CD14-positive monocyte (primary cell): ENCODE measurements around the gene ORMDL2. TPM values are rescaled to one million over a fixed set of nuclear protein-coding genes. Genes with fewer than 3 reads are reported as not detected.

ENCODE experiments used
- DNase-seq, 3 donors: peaks; one replicate each; pipeline ENCODE4 v3.0.0-alpha.2; 2011 to 2022
- H2AFZ ChIP-seq: 2 replicates; pipeline ENCODE4 v1.6.0; 2012; ENCODE audit warnings: mild to moderate bottlenecking, low read depth, low read length, inconsistent platforms; ENCODE audit not compliant: insufficient read depth, poor library complexity, severe bottlenecking
- H3K27ac ChIP-seq, 2 donors: 1 replicate in 1 of 2; 2 replicates in 1 of 2; pipeline ENCODE4 v1.5.1; 2012 to 2013; ENCODE audit warnings: low read length in 2 of 2, control low read depth in 1 of 2, inconsistent platforms in 1 of 2, low read depth in 1 of 2, mild to moderate bottlenecking in 1 of 2
- H3K27me3 ChIP-seq, 2 donors: one replicate each; pipeline versions ENCODE4 v1.6.0 to v1.6.1; 2011 to 2013; ENCODE audit warnings: low read length in 2 of 2; ENCODE audit not compliant: control insufficient read depth in 2 of 2, insufficient read depth in 2 of 2
- H3K36me3 ChIP-seq, 2 donors: replicated peaks in 1 of 2; 1 replicate in 1 of 2; 2 replicates in 1 of 2; pipeline versions ENCODE4 v1.5.1 to v1.6.1; 2012 to 2013; ENCODE audit warnings: low read length in 2 of 2, control low read depth in 1 of 2, inconsistent platforms in 1 of 2, mild to moderate bottlenecking in 1 of 2; ENCODE audit not compliant: insufficient read depth in 2 of 2, control insufficient read depth in 1 of 2
- H3K4me1 ChIP-seq, 2 donors: 1 replicate in 1 of 2; 2 replicates in 1 of 2; pipeline versions ENCODE4 v1.5.1 to v1.6.1; 2012 to 2013; ENCODE audit warnings: low read length in 2 of 2, control low read depth in 1 of 2, inconsistent platforms in 1 of 2, mild to moderate bottlenecking in 1 of 2, moderate library complexity in 1 of 2; ENCODE audit not compliant: insufficient read depth in 2 of 2, control insufficient read depth in 1 of 2
- H3K4me2 ChIP-seq: replicated peaks from 2 replicates; pipeline ENCODE3; 2012; ENCODE audit warnings: low read length, moderate library complexity, mild to moderate bottlenecking; ENCODE audit not compliant: poor library complexity, severe bottlenecking; ENCODE audit errors: extremely low read depth
- H3K4me3 ChIP-seq, 3 experiments: fragments of 200-600 bp in 1 of 3; sonication (generic) in 1 of 3; replicated peaks in 1 of 3; 1 replicate in 2 of 3; 2 replicates in 1 of 3; pipeline ENCODE4 v1.5.1; 2011 to 2013; ENCODE audit warnings: low read length in 3 of 3, mild to moderate bottlenecking in 3 of 3, control low read depth in 2 of 3, low read depth in 2 of 3, inconsistent platforms in 1 of 3, moderate library complexity in 1 of 3
- H3K79me2 ChIP-seq: 2 replicates; pipeline ENCODE4 v1.6.0; 2012; ENCODE audit warnings: mild to moderate bottlenecking, control low read depth, inconsistent platforms, low read length, moderate library complexity; ENCODE audit not compliant: insufficient read depth
- H3K9ac ChIP-seq: 2 replicates; pipeline ENCODE4 v1.6.0; 2017; ENCODE audit warnings: low read length, mild to moderate bottlenecking; ENCODE audit not compliant: insufficient read depth, poor library complexity, severe bottlenecking
- H3K9me3 ChIP-seq, 2 donors: replicated peaks in 1 of 2; 1 replicate in 1 of 2; 2 replicates in 1 of 2; pipeline versions ENCODE4 v1.5.1 to v1.6.1; 2012 to 2013; ENCODE audit warnings: low read length in 2 of 2, control low read depth in 1 of 2; ENCODE audit not compliant: control insufficient read depth in 1 of 2, insufficient read depth in 1 of 2
- H4K20me1 ChIP-seq: 2 replicates; pipeline ENCODE4 v1.6.0; 2012; ENCODE audit warnings: mild to moderate bottlenecking, low read length, control low read depth, moderate library complexity; ENCODE audit not compliant: insufficient read depth
- H3K27ac Mint-ChIP-seq, 7 donors: one replicate each; pipeline ENCODE4 v1.8.0; 2020; ENCODE audit warnings: mild to moderate bottlenecking in 7 of 7, mixed read lengths in 7 of 7, moderate library complexity in 6 of 7, inconsistent platforms in 2 of 7
- H3K27me3 Mint-ChIP-seq, 3 donors: one replicate each; pipeline ENCODE4 v1.8.0; 2021 to 2022; ENCODE audit warnings: low read depth in 3 of 3, mild to moderate bottlenecking in 3 of 3, mixed read lengths in 3 of 3, moderate library complexity in 3 of 3, inconsistent platforms in 1 of 3
- H3K36me3 Mint-ChIP-seq, 2 donors: one replicate each; pipeline ENCODE4 v1.8.0; 2020; ENCODE audit warnings: mixed read lengths in 2 of 2, inconsistent platforms in 1 of 2, mild to moderate bottlenecking in 1 of 2
- H3K4me1 Mint-ChIP-seq: one replicate; pipeline ENCODE4 v1.8.0; 2020; ENCODE audit warnings: mild to moderate bottlenecking, mixed read lengths
- H3K4me3 Mint-ChIP-seq, 2 donors: one replicate each; pipeline ENCODE4 v1.8.0; 2020; ENCODE audit warnings: mild to moderate bottlenecking in 2 of 2, mixed read lengths in 2 of 2, moderate library complexity in 1 of 2
- H3K9me3 Mint-ChIP-seq, 7 donors: one replicate each; pipeline ENCODE4 v1.8.0; 2020 to 2022; ENCODE audit warnings: mixed read lengths in 7 of 7, mild to moderate bottlenecking in 6 of 7, moderate library complexity in 6 of 7, inconsistent platforms in 2 of 7
- CTCF ChIP-seq: fragments of 200-600 bp; IDR thresholded peaks from one replicate; pipeline ENCODE4 v1.8.0; 2022; ENCODE audit warnings: antibody characterized with exemption, mild to moderate bottlenecking
- WGBS: methylation state at CpG from one replicate; pipeline ENCODE4 v1.1.5; 2013; ENCODE audit warnings: missing lambda C conversion rate; ENCODE audit not compliant: insufficient coverage; 5-methylcytosine and 5-hydroxymethylcytosine counted together
- intact Hi-C, 2 donors: fragments of 100-400 bp; cut with micrococcal nuclease; formaldehyde crosslinking; loops; one replicate each; pipeline versions ENCODE4 v1.15.0 to v1.15.1; 2023
- polyA plus RNA-seq, 3 donors: library from polyadenylated mRNA; depleted of rRNA in 1 of 3; unstranded in 2 of 3; stranded (reverse) in 1 of 3; fragments of 300-500 nt in 2 of 3; fragments of >200 nt in 1 of 3; fragmentation: Illumina TruSeq in 2 of 3; gene quantifications; 1 replicate in 2 of 3; 2 replicates in 1 of 3; pipeline ENCODE4 v1.2.3, GENCODE V29; 2012 to 2021

Gene ORMDL2
- polyA plus RNA-seq, 3 donors: 15.5 to 140 (median 137) TPM

GRCh38 chr12:55818140-55818728, 393 bp downstream of the ORMDL2 start:
- H3K4me3 Mint-ChIP-seq: no peak overlapping the region
- 0% methylated on average over 11 of the region's 17 CpGs for WGBS
- peaks cover 41 to 68% of the 10 kb centered on the region in 2 donors for H3K36me3 ChIP-seq

GRCh38 chr12:55818886-55819285, 1.0 kb downstream of the ORMDL2 start:
- peaks cover 43 to 68% of the 10 kb centered on the region in 2 donors for H3K36me3 ChIP-seq
- WGBS: 93% methylated on average over 3 of the region's 6 CpGs
- intact Hi-C loops: loop anchor here in 1 of 2 donors (5.0 kb wide), 2 partner anchors 108 to 223 kb away; partner anchors contain the start of genes PYM1 and RPS26

More at GRCh38 chr12:55818140-55818728, 393 bp downstream of the ORMDL2 start:
- H3K9me3 Mint-ChIP-seq: no peaks in the 10 kb centered on the region
- H3K9me3 ChIP-seq: no peaks in the 10 kb centered on the region
- H3K27me3 ChIP-seq: no peaks in the 10 kb centered on the region
- peaks cover 23% of the 10 kb centered on the region for H3K4me1 Mint-ChIP-seq
- peaks cover 48 to 55% of the 10 kb centered on the region in 2 donors for H3K36me3 Mint-ChIP-seq
- H3K4me1 ChIP-seq: peaks cover 19 to 32% of the 10 kb centered on the region in 2 donors
- H3K27ac ChIP-seq: peak overlapping the region; percentile 53 to 97
- peak overlapping the region; percentile 97 for H3K4me2 ChIP-seq
- peak overlapping the region; percentile 86 for H3K9ac ChIP-seq
- no peak for TF ChIP-seq CTCF
- no peaks in the 10 kb centered on the region for H3K27me3 Mint-ChIP-seq
- H3K27ac Mint-ChIP-seq: no peak overlapping the region
- H4K20me1 ChIP-seq: peaks cover 26% of the 10 kb centered on the region
- H2AFZ ChIP-seq: peak overlapping the region; percentile 95
- H3K79me2 ChIP-seq: peaks cover 70% of the 10 kb centered on the region
- peak overlapping the region; percentile 64 to 100 (median 78) for H3K4me3 ChIP-seq
- intact Hi-C loops: loop anchor here in 1 of 2 donors (5.0 kb wide), 2 partner anchors 109 to 224 kb away; partner anchors contain the start of genes PYM1 and RPS26
- peak in 1 of 3 donors; percentile 8 for DNase-seq

More at GRCh38 chr12:55818886-55819285, 1.0 kb downstream of the ORMDL2 start:
- TF ChIP-seq CTCF: no peak
- Histone ChIP-seq H2AFZ (no peak overlapping the region), H3K9me3 (no peaks in the 10 kb centered on the region), H3K9ac (no peak overlapping the region), H3K4me3 (peak overlapping the region in 1 of 3 experiments; percentile 100), H4K20me1 (peaks cover 20% of the 10 kb centered on the region), H3K27ac (peak overlapping the region in 1 of 2 donors; percentile 97), H3K27me3 (no peaks in the 10 kb centered on the region), H3K79me2 (peaks cover 66% of the 10 kb centered on the region), H3K4me2 (peak overlapping the region; percentile 97), H3K4me1 (peaks cover 19 to 32% of the 10 kb centered on the region in 2 donors)
- peak overlapping the region in 1 of 2 donors; percentile 4 for H3K4me3 Mint-ChIP-seq
- H3K9me3 Mint-ChIP-seq: no peaks in the 10 kb centered on the region
- no peaks in the 10 kb centered on the region for H3K27me3 Mint-ChIP-seq
- peak overlapping the region in 1 of 7 donors; percentile 60 for H3K27ac Mint-ChIP-seq
- H3K4me1 Mint-ChIP-seq: peaks cover 23% of the 10 kb centered on the region
- peaks cover 49 to 57% of the 10 kb centered on the region in 2 donors for H3K36me3 Mint-ChIP-seq
- DNase-seq: no peak
